Body of pancreas (tissue), 4 donors: ENCODE data around the gene LOX. TPM values are rescaled to one million over a fixed set of nuclear protein-coding genes. Genes with fewer than 3 reads are reported as not detected.
A peak's percentile ranks its signal among the peaks of the same experiment; 100 is the strongest.

Experiments
- ATAC-seq: fragments of 150-250 bp; one replicate; pipeline ENCODE4 v1.9.1; 2016
- DNase-seq, 4 donors: peaks; one replicate each; pipeline ENCODE4 v3.0.0-alpha.2; 2019
- H3K27ac ChIP-seq, 4 donors: fragments of 200-600 bp; sonication (generic); 1 replicate in 3 of 4; 2 replicates in 1 of 4; pipeline versions ENCODE4 v1.5.1 to v1.6.1; 2016 to 2019; ENCODE audit warnings: mild to moderate bottlenecking in 1 of 4, mixed read lengths in 1 of 4, moderate library complexity in 1 of 4
- H3K27me3 ChIP-seq, 2 donors: fragments of 200-600 bp; sonication (generic); one replicate each; pipeline ENCODE4 v1.6.0; 2016; ENCODE audit warnings: mild to moderate bottlenecking in 1 of 2
- H3K36me3 ChIP-seq, 2 donors: fragments of 200-600 bp; sonication (generic); replicated peaks in 1 of 2; 2 replicates each; pipeline ENCODE4 v1.5.1; 2016; ENCODE audit warnings: low read depth in 2 of 2; ENCODE audit not compliant: insufficient read depth in 1 of 2
- H3K4me1 ChIP-seq: fragments of 200-600 bp; sonication (generic); one replicate; pipeline ENCODE4 v1.6.0; 2016
- H3K4me3 ChIP-seq, 2 donors: fragments of 200-600 bp; sonication (generic); 1 replicate in 1 of 2; 2 replicates in 1 of 2; pipeline ENCODE4 v1.5.1; 2016 to 2019
- H3K9me3 ChIP-seq, 3 donors: fragments of 200-600 bp; sonication (generic); 1 replicate in 2 of 3; 2 replicates in 1 of 3; pipeline ENCODE4 v1.5.1; 2016
- POLR2A ChIP-seq, 3 donors: fragments of 450-650 bp; IDR thresholded peaks; one replicate each; pipeline ENCODE4 v1.6.1; 2016; ENCODE audit warnings: antibody characterized with exemption in 3 of 3, mild to moderate bottlenecking in 2 of 3
- WGBS, 2 donors: methylation state at CpG; one replicate each; pipeline ENCODE4 v1.1.5; 2017; 5-methylcytosine and 5-hydroxymethylcytosine counted together
- intact Hi-C: fragments of 100-400 bp; cut with DNase I; formaldehyde crosslinking; loops from one replicate; pipeline ENCODE4 v1.15.1; 2023
- total RNA-seq, 2 donors: library from RNA; depleted of rRNA; stranded (reverse); fragments of >200 nt; gene quantifications; one replicate each; pipeline ENCODE4 v1.1.0, GENCODE V29; 2016
- TF ChIP-seq, protein P1 (sequence below), 7 experiments: fragments of 450-650 bp in 4 of 7; fragments of 200-600 bp in 3 of 7; sonication (generic) in 3 of 7; IDR thresholded peaks; one replicate each; pipeline ENCODE4 v1.5.1; 2016 to 2019; ENCODE audit warnings: antibody characterized with exemption in 7 of 7

The LOX gene
- total RNA-seq, 2 donors from 2014 or later: 6.6 to 14.0 TPM

DNA sequence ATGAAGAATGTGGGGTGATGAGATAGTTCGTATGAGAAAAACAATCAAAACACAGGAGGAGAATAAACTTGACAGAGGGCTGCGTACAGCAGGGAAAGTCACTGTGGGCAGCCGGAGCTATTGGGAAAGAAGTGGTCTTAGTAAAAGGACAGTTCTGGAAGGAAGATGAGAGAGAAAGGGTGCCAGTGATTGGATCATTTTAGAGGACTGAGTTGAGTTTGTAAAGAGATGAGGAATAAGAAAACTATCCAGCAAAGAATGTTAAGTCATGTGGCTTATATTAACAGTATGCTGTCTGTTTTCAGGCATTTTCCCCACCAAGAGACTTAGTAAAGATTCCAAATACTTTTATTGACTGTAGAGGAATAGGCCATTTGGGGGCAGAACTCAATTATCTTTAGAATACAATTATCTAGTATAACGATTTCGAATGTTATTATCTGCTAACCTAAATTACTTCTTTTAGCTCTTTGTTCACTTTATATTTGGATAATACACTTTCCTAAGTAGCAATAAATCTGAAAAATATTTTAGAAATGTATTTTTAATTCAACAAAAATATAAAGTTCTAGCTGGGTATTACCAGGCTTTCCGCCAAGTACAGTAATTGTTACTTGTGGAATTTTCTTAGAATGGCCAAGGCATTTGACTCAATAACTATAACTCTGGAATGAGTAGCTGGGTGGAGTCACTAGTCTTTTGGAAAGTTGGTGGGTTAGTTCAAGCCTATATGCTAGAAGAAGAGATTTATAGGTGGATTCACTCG lies 15.5 kb upstream of the LOX start:
- 74 to 85% methylated on average over 7 of the region's 7 CpGs for WGBS, 2 donors
- H3K9me3 ChIP-seq: no peaks in the 10 kb centered on the region
- ATAC-seq (no peak), DNase-seq (no peak)
- intact Hi-C loops: no loop called here
- H3K27me3 ChIP-seq: no peaks in the 10 kb centered on the region
- no peaks in the 10 kb centered on the region for H3K4me1 ChIP-seq
- no peaks in the 10 kb centered on the region for H3K36me3 ChIP-seq
- H3K27ac ChIP-seq: no peak overlapping the region
- TF ChIP-seq POLR2A (IDR thresholded peaks at IDR 0.05): no peak
- TF ChIP-seq, protein P1, sequence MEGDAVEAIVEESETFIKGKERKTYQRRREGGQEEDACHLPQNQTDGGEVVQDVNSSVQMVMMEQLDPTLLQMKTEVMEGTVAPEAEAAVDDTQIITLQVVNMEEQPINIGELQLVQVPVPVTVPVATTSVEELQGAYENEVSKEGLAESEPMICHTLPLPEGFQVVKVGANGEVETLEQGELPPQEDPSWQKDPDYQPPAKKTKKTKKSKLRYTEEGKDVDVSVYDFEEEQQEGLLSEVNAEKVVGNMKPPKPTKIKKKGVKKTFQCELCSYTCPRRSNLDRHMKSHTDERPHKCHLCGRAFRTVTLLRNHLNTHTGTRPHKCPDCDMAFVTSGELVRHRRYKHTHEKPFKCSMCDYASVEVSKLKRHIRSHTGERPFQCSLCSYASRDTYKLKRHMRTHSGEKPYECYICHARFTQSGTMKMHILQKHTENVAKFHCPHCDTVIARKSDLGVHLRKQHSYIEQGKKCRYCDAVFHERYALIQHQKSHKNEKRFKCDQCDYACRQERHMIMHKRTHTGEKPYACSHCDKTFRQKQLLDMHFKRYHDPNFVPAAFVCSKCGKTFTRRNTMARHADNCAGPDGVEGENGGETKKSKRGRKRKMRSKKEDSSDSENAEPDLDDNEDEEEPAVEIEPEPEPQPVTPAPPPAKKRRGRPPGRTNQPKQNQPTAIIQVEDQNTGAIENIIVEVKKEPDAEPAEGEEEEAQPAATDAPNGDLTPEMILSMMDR (IDR thresholded peaks at IDR 0.05): no peak
- no peak overlapping the region for H3K4me3 ChIP-seq

DNA sequence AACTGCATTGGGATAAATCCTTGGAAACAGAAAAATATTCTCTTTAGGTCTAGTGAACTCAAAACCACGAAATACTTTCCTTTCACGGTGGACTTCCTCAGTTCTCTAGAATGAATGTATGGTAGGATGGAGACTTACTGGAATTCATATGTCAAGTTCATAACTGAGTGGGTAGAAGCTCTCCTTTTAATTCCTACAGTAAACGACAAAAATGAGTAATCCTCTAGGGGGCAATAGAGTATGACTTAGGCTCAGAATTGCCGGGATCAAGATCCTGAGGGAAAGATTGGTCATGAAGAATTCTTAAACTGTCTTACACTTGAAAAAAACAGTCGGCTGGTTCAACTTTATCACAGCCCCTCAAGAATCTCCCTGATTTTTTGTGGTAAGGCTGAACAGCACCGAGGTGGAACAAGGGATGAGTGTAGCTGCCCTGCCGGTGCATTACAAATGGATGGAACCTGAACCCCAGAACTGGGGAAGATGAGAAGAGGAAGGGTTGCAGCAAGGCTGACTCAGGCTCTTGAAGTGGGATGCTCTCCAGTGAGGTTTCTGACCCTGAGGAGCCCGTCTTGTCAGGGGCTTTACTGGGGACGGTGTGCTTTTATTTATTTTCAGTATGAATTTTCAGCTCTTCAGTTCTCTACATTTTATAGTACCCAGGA lies 14.0 kb upstream of the LOX start:
- no peak overlapping the region for H3K27ac ChIP-seq
- WGBS, 2 donors: 38 to 44% methylated on average over 9 of the region's 9 CpGs
- H3K36me3 ChIP-seq: no peaks in the 10 kb centered on the region
- DNase-seq: no peak
- intact Hi-C loops: no loop called here
- ATAC-seq: no peak
- TF ChIP-seq POLR2A (IDR thresholded peaks at IDR 0.05): no peak
- TF ChIP-seq, protein P1 (IDR thresholded peaks at IDR 0.05): peak in 4 of 7 experiments; percentile 14 to 31 (median 22)
- no peaks in the 10 kb centered on the region for H3K27me3 ChIP-seq
- no peaks in the 10 kb centered on the region for H3K9me3 ChIP-seq
- H3K4me3 ChIP-seq: no peak overlapping the region
- no peaks in the 10 kb centered on the region for H3K4me1 ChIP-seq

DNA sequence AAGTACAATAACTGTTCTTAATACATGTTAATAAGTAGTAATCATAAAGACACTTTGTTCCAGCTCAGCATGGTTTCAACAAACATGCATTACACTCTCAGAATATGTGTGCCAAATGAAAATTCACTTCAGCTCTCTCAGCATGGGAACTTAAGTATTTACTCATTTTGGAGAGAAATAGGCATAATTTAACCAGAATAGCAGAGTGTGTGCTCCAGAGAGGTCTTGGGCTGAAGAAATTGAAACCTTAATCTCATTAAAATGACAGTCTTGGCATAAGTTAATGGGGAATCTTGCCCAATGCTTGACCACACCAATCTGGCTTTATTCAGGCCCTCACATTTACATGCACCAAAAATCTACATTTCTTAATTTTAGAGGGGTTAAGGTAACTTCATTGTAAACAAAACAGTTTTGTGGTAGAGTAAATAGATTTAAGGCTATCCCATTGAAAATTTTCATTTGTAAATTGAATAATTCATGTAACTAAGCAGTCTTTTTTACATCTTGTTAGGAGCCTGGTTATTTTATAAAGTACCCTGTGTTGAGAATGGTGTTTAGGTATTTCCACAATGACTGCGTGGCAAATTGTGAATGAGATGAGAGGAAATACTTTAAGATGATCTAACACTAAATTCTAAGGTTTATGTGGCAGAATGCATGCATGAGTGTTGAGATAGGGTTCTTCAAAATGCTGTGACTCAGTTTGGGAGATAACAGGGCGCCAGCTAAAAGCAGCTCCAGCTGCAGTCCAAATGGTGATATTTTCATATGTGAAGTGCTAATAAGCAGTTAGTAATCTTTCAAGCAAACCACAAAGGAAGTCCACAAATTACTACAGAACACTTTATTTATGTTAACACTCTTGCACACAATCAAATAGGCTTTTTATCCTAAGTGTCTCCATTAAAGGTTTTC lies 11.3 kb upstream of the LOX start:
- ATAC-seq (no peak), DNase-seq (no peak)
- no peaks in the 10 kb centered on the region for H3K27me3 ChIP-seq
- H3K9me3 ChIP-seq: no peaks in the 10 kb centered on the region
- TF ChIP-seq POLR2A (IDR thresholded peaks at IDR 0.05): no peak
- TF ChIP-seq, protein P1 (IDR thresholded peaks at IDR 0.05): no peak
- WGBS, 2 donors: 49 to 78% methylated on average over 2 of the region's 2 CpGs
- no peak overlapping the region for H3K4me3 ChIP-seq
- no peaks in the 10 kb centered on the region for H3K36me3 ChIP-seq
- intact Hi-C loops: no loop called here
- H3K4me1 ChIP-seq: no peaks in the 10 kb centered on the region
- no peak overlapping the region for H3K27ac ChIP-seq

DNA sequence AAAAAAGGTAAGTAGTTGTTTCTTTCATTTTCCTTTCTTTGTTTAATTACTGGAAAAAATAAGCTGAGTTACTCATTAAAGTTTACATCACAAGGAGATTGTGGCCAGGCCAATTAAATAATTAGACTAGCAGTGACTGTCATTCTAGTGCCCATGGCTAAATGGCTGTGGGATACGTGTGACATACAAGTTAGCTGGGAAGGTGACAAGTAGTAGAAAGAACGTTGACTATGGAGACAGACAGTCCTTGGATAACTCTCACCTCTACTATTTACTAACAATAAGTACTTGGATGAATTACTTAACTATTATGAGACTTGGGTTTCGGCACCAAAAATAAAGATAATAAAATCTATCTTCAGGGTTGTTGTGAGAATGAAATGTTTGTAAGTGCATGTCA lies 7.0 kb upstream of the LOX start:
- Histone ChIP-seq H3K9me3 (no peaks in the 10 kb centered on the region), H3K4me1 (no peaks in the 10 kb centered on the region), H3K27ac (no peak overlapping the region), H3K36me3 (no peaks in the 10 kb centered on the region), H3K4me3 (no peak overlapping the region), H3K27me3 (no peaks in the 10 kb centered on the region)
- intact Hi-C loops: no loop called here
- no peak for DNase-seq
- ATAC-seq: no peak
- 58 to 64% methylated on average over 3 of the region's 3 CpGs for WGBS, 2 donors
- TF ChIP-seq, protein P1 (IDR thresholded peaks at IDR 0.05): no peak
- no peak for TF ChIP-seq POLR2A (IDR thresholded peaks at IDR 0.05)
